ENCODE data around the gene ZDHHC11.
"Not testable (repeated sequence)": the region's sequence is repeated elsewhere in the genome, so short reads cannot be mapped to it uniquely, and the experiment has no call there.

Gene ZDHHC11

DNA sequence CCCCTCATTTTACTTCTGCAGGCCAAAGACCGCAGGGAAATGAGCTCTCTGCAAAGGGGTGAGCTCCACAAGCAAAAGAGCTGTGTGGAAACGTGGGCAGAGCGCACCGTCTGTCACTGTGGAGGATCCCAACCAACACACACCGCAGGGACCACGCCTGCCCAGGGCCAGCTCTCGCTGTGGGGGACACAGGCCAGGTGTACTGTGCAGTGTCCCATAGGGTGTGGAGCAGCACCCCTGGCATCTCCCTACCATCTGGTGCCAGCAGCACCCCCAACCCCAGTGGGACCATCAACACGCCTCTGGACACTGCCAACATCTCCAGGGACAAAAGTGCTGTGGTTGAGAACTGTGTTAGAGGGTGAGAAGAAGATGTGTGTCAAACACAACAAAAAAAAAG, 27.9 kb upstream of the ZDHHC11 start:
- DNase-seq: not testable (repeated sequence)

DNA sequence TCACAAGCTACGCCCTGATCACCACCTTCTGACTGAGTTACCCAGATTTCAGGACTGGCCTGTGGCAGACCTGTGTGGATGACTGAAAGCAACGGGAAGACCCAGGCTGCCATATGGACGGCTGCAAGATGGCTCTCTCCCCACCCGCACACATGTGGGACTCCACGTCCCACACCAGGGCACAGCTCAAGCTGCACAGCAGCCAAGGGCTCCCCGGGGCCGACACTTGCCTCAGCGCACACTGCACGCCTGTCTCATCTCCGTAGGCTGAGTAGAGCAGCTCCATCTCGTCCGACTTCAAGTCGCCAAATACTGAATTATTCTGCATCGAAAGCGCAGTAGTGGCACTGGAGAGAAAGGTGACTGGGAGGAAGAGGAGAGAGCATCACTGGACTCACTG, 27.3 kb upstream of the ZDHHC11 start:
- DNase-seq: no peak

- no peak for DNase-seq
Measured at GRCh38 chr5:876398-877365, 25.9 kb upstream of the ZDHHC11 start.

GRCh38 chr5:875931-876330, 25.1 kb upstream of the ZDHHC11 start:
- no peak for DNase-seq

DNA sequence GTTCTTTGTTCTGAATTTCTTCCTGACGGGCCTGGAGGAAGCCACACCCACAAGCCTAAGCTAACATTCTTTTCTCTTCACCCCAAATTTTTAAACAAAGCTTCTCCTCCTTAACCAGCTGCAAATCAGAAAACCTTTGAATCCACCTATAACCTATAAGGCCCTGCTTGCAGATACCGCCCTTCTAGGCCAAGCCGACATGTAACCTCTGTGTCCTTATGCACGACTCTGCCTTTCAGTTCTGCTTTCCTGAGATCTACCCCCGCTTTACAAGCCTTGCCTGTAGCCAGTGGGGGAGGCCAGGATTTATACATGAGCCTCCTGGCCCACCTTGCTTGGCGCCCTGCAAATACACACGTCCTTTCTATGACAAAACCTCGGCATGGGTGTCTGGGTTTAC, 22.5 kb upstream of the ZDHHC11 start:
- no peak for DNase-seq

DNA sequence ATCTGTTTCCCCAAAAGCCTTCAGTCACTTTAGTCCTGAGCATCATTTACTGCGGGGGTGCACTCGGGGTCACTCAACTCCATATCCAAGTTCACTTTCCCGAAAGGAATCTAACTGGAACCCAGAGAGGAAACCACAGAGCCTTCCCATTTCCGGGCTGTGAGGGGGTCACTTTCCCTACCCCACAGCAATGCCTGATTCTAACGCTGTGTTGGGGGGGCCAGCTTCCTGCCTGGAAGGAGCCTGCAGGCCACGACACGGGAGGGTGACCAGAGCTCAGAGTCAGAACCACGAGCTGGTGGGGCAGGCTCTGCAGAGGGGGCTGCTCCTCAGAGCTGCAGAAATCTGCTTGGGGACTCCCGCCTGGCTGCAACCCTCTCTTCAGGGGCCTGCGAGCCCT, 21.5 kb upstream of the ZDHHC11 start:
- DNase-seq: no peak

- DNase-seq: no peak
Measured at GRCh38 chr5:871596-872298, 21.0 kb upstream of the ZDHHC11 start.

DNA sequence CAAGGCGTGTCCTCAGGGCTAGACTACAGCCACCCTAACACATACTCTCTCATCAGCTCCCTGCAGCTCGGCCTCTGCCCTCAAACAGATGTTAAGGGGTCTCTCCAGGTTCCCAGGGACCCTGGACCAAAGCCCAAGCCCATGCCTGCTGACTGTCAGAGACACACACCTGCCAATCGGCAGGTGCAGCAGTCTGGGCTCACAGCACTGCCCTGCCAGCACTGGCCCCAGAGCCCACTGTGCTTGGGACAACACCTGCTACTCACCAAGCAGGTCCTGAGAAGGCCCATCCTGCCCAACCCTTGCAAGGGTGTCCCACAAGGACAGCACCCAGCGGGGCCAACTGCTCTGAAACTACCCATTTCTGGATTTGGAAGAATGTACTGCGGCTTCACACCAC, 20.2 kb upstream of the ZDHHC11 start:
- DNase-seq: no peak

GRCh38 chr5:868428-869135, 17.8 kb upstream of the ZDHHC11 start:
- no peak for DNase-seq

- no peak for DNase-seq
Measured at GRCh38 chr5:867300-867870, 16.6 kb upstream of the ZDHHC11 start.

DNA sequence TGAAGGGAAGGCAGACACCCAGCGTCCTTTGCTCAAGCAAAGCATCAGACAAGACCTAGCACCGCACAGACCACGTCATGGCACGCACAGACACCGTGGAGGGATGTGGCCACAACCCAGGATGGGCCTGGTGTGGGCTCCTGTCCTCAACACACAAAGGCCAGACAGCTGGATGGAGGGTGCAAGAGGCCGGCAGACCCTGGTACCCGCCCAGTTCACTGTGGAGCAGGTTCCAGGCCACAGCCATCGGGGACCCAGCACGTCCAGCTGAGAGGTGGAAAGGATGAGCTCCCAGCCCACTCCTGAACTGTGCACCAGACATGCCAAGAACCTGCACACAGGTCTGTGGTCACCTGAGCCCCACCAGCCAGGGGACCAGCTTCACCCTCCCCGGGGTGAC, 15.0 kb upstream of the ZDHHC11 start:
- DNase-seq: no peak

DNA sequence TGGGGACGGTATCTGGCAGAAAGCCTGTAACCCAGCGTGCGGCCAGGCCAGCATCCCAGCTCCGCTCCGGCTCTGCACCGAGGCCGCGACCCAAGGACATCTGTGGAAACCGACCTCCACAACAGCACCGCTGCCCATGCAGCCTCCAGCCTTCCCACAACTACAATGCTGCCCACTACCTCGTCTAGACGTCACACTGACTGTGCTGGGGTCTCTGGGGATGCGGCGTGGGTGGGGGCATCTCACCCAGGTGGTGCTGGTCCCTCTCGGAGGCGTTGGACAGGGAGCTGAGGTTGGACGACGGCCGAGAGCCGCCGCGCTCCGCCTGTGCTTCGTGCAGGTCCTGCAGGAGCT, 14.4 kb upstream of the ZDHHC11 start:
- DNase-seq: no peak

- DNase-seq: no peak
Measured at GRCh38 chr5:864492-865167, 13.8 kb upstream of the ZDHHC11 start.

DNA sequence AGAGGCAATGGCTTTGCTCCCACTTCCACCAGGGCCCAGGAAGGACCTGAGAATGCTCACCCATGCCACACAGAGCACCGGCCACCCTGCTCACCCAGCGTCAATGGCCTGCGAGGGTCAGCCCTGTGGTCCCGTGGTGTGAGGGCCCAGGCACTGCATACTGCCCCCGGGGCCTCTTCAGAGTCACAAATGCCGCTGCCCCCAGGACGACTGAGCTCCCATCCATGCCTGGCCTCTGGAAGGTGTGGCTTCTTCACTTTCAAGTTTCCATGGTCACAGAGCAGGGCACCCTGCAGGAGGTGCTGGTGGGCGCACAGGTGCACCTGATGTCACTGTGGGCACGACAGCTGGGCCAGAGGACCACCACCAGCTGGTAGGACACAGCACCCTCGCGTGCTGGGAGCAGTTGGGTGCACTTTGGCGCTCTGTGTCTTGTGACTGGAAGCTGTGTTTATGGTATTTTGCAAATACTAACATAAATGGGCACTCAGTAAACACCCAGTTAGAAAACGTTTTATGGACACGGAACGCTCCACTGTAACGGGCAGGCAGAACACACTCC, 12.5 kb upstream of the ZDHHC11 start:
- no peak for DNase-seq

DNA sequence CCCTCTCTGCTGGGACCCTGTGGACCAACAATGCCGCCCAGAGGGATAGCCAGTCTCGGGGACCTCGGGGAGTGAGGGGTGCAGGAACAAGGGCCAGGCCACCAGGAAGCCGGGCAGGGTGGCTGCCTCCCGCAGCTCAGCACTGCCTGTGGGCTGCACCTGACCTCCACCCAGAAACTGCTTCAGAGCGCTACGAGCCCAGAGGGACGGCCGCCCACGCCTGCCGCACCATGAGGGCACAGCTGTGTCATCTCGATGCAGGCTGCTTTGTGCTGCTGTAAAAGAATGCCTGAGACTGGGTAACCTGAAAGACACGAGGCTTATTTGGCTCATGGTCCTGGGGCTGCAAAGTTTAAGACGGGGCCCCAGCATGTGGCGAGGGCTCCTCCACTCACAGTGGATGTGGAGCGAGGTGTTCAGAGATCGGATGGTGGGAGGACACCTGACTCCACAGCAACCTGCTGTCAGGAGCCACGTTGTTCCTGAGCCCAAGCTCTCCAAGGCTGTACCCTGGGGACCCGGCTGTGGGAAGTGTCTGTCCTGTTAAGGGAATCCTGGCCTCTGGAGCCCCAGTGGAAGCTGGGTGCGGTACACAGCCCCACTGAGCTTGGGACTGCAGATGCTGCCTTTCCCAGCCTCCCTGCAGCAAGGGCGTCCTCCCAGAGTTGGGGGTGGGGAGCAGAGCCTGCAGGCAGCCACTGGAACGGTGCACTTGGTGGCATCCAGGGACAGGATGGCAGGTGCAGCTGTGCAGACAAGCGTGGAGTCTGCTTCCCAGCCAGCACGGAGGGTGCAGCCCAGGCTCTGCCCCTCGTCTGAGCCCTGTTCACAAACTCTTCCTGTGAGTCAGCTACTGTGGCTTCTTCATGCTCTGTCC, 11.8 kb upstream of the ZDHHC11 start:
- no peak for DNase-seq

GRCh38 chr5:861442-862366, 10.9 kb upstream of the ZDHHC11 start:
- DNase-seq: no peak

DNA sequence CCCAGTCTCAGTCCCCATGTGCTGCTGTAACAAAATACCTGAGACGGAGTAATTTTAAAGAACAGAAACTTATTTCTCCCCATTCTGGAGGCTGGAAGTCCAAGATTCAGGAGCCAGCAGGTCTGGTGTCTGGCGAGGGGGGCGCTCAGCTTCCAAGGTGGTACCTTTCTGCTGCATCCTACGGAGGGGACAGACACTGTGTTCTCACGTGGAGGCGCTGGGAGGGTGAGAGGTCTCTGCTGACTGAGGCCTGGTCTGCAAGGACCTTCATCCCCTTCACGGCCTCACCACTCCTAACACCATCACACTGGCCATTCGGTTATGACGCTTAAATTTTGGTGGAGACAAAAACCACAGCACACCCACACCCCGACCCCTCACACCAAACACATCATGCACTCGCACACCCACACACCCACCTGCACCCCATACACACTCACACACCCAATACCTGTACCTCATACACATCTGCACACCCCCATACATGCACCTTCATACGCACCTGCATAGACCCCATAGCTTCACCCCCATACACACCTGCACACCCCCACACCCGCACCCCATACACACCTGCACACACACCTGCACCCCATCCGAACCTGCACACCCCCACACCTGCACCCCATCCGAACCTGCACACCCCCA, 9.8 kb upstream of the ZDHHC11 start:
- no peak for DNase-seq

DNA sequence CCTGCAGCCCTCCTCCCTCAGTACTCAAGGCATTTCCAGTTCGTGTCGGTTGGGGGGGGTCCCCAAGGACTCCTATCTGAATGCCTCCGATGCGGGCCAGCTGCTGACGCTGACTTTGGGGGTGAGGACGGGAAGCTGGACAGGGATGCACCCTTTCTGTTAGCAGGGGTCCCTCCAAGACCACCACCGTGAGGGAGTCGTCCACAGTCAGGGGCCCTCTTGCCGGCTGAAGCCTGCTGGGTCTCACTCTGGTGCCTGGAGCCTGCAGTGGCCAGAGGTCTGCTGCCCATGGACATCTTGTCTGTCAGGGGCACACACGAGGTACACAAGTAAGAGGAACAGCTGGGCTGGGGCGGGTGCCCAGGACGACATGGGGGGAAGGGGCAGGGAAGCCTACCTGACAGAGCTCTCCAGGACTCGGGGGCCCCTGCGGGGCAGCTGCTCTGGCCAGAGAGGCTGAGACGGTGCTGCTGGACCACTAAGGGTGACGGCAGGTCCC, 9.1 kb upstream of the ZDHHC11 start:
- DNase-seq: no peak

DNA sequence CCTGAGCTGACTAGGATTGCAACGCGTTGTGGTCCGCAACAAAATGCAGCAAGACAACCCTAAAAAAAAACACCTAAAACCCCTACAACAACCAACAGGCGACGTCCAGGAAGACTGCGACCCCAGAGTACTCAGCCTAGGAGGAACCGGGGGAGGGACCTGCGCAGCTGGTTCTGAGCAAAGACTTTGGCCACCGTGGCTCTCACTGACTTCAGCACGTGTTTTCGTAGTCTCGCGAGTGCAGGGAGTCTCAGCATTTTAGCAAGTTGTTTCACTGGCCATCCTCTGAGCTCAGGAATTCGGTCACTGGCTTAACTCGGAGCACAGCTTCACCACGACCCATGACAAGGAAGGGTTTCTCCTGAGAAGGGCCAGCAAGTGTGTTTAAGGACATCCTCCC, 8.6 kb upstream of the ZDHHC11 start:
- no peak for DNase-seq

Data from activated CD8-positive, alpha-beta memory T cell treated with anti-CD3 and anti-CD28 coated beads for 24 hours (primary cell).